Hepatocyte (in vitro differentiated cells): ENCODE measurements around the gene GUCY2C.

Source experiments
- CTCF ChIP-seq: fragments of 200-600 bp; sonication (generic); IDR thresholded peaks from 2 replicates; pipeline ENCODE4 v1.5.1; 2016; ENCODE audit warnings: antibody characterized with exemption, mild to moderate bottlenecking; ENCODE audit not compliant: poor library complexity
- EZH2 ChIP-seq: fragments of 200-600 bp; sonication (generic); IDR thresholded peaks from 2 replicates; pipeline ENCODE4 v1.6.1; 2016; ENCODE audit warnings: antibody characterized with exemption, mild to moderate bottlenecking, borderline replicate concordance

DNA sequence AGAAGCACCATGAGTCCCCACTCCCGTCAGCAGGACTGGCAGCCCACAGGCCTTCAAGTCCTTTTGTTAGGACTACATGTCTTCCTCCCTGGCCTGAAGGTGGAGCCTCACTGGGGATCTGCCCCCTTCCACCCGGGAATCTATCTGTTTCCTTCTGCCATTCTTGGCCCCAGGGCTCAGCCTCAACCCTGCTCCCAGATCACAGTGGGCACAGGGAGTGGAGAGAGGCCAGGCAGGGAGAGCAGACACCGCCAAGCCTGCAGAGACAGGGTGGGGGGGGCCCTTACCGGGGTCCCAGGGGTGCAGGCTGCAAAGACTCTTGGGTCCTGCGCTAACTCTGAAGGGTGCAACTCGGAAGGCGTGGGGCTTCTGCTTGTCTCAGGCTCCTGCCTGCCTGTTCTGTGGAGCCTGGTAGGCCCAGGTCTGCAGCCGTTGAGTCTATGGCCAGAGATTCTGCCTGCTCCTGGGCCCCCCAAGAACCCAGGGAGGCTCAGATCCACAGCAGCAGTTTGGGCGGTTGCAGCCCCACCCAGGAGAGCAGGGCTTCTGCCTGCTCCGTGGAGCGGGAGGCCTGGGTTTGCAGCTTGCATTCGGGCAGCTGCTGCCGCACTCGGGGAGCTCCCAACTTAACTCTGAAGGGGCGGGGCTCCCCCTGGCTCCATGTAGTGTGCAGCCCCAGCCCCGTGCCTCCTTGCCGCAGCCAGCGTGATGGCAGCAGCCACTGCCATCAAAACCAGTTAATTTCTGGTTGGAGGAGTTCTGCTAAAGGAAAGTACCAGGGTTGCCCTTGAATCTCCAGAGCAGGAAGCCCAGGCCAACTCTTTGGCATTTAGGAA is 107.0 kb downstream of the GUCY2C start:
- TF ChIP-seq CTCF (no peak), EZH2 (no peak)
